Hindlimb muscle (tissue), 1 donor: ENCODE measurements around the gene USF1. TPM values are rescaled to one million over a fixed set of nuclear protein-coding genes. Genes with fewer than 3 reads are reported as not detected.
"Not testable (repeated sequence)": the region's sequence is repeated elsewhere in the genome, so short reads cannot be mapped to it uniquely, and the experiment has no call there.

Experiments
- DNase-seq: peaks from one replicate; pipeline ENCODE4 v3.0.0-alpha.2; 2013
- polyA plus RNA-seq: library from polyadenylated mRNA; unstranded; fragments of 120-200 nt; gene quantifications from one replicate; pipeline ENCODE4 v1.2.1, GENCODE V29; 2013; ENCODE audit not compliant: insufficient read length

USF1 gene
- polyA plus RNA-seq, 1 donor = 34.8 TPM

DNA sequence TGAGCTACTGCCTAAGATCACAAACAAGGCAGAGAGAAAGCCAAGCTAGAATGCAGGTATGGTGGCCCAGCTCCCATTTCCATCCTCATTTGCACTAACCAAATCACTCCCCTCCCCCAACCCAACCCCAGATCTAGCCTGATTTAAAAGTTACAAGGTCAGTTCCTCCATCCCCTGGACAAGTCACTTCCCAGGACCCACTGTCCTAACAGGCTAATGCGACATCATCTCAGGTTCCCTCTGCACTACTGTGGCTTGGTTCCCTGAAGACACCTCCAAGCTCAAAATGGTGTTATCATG, 27.2 kb downstream of the USF1 start:
- no peak for DNase-seq

DNA sequence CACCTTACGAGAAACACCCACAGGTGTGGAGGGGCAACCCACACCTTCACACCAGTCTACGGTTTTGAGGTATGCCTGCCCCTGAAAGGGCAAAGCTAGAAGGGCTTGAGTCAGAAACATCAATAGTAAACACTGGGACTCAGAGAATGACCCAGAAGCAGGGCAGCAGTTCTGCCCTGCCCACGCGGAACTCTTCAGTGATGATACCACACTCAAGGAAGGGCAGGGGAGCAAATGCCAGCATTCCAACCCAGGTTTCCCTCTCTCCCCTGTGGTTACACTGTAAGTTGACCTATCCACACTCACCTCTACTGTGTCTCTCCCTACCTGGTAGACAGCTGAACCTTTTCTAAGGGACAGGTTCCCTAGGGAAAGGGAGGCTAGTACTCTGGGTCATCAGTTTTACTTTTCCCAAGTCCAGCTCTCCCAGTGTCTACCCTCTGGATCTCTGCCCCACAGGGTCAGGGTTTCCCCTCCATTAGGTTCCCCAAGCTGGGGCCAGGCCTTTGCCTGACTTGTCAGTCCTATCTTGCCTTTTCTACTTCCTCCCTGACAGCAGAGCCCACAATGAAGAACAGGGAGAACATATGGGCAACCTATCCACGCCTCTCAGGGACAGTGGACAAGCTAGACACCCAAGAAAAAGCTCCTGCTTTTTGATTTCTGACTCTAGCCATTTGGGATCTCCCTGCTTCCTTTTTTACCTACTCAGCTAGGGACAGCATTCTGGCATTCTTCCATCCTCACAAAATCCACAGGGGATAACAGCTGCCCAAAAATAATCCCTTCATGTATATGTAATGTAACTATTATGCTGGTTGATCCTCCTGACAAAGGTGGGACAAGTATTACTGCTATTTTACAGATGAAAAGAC, 27.8 kb downstream of the USF1 start:
- DNase-seq = no peak

DNA sequence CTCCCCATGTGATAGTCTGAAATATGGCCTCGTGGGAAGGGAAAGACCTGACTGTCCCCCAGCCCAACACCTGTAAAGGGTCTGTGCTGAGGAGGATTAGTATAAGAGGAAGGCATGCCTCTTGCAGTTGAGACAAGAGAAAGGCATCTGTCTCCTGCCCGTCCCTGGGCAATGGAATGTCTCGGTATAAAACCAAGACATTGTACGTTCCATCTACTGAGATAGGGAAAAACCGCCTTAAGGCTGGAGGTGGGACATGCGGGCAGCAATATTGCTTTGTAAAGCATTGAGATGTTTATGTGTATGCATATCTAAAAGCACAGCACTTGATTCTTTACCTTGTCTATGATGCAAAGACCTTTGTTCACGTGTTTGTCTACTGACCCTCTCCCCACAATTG, 28.6 kb downstream of the USF1 start:
- DNase-seq = not testable (repeated sequence)

DNA sequence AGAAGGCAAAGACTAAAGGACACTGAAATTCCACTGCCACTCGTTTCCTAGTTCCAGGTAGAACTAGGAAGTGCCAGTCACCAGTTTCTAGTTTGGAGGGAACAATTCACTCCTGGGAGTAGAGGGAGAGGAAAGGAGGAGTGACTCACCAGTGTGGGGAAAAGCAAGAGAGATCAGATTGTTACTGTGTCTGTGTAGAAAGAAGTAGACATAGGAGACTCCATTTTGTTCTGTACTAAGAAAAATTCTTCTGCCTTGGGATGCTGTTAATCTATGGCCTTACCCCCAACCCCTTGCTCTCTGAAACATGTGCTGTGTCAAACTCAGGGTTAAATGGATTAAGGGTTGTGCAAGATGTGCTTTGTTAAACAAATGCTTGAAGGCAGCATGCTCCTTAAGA, 29.1 kb downstream of the USF1 start:
- DNase-seq = not testable (repeated sequence)

DNA sequence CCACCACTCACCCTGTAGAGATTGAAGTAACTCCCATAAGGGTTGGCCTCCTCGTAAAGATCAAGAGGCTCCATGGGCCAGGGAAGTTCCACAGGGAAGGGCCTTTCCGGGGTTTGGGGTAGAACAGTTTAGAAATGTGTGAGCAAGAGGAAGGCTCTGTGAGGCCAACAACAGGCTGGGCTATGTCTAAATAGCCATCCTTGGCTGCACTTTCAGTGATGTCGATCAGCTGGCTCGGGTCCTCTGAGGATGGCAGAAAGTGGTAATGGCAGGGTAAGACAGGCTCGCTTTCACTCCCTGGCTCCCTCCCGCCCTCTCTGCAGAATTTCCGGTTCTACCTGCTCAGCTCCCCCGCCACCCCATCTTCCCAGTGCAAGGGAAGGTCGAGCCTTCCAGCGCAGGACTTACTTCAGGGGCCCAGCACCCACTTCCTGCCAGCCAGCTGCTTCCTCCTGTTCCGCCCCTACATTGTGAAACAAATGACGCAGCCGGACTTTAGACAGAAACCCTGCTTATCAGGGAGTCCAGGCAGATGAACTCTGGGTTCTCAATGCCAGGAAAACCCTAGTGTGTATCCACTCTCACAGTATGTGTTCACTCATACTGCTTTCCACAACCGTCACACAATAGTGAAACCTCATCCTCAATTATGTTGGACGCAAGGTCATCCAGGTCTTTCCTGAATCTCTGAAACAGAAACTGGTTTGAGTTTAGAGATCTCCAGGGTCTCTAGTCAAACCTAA, 32.1 kb downstream of the USF1 start:
- peak; percentile 54 for DNase-seq

DNA sequence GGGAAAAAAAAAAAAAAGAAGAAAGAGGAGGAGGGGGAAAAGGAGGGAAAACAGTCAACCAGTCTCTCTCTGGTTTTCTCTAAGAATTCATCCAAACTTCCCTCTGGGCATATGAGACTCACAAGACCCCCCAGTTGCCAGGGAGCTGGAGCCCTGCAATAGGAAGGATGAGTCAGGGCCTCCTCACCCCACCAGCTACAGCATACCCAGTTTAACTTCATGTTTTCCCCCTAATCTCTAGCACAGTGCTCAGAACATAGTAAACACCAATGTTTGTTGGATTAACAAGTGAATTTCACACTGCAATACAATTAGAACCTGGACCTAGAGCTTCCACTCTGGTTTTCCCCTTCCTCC, 32.7 kb downstream of the USF1 start:
- DNase-seq = no peak

DNA sequence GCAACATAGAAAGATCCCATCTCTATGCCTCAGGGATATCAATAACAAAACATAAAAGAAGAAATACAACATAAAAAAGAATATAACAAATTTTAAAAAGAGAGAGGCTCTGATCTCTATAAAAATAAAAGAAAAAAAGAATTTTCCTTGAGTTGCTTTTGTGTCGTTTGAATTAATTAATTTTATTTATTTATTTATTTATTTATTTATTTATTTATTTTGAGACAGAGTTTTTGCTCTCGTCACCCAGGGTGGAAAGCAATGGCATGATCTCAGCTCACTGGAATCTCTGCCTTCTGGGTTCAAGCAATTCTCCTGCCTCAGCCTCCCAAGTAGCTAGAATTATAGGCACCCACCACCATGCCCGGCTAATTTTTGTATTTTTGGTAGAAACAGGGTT, 33.4 kb downstream of the USF1 start:
- DNase-seq = no peak

DNA sequence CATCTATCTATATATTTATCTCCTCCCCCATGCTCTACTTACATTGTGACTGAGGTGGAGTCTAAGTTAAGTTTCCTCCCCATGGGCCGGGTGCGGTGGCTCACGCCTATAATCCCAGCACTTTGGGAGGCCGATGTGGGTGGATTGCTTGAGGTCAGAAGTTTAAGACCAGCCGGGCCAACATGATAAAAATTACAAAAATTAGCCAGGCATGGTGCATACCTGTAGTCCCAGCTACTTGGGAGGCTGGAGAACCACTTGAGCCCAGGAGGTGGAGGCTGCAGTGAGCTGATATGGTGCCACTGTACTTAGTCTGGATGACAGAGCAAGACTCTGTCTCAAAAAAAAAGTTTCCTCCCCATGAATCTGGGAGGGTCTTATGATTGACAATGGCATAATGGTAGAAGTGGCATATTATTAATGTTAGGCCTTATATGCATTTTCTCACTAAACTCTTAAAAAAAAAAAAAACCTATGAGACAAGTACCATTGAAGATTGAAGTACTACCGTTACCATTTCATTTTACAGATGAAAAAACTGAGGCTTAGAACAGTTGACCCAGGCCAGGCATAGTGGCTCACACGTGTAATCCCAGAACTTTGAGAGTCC, 36.1 kb downstream of the USF1 start:
- DNase-seq = no peak

DNA sequence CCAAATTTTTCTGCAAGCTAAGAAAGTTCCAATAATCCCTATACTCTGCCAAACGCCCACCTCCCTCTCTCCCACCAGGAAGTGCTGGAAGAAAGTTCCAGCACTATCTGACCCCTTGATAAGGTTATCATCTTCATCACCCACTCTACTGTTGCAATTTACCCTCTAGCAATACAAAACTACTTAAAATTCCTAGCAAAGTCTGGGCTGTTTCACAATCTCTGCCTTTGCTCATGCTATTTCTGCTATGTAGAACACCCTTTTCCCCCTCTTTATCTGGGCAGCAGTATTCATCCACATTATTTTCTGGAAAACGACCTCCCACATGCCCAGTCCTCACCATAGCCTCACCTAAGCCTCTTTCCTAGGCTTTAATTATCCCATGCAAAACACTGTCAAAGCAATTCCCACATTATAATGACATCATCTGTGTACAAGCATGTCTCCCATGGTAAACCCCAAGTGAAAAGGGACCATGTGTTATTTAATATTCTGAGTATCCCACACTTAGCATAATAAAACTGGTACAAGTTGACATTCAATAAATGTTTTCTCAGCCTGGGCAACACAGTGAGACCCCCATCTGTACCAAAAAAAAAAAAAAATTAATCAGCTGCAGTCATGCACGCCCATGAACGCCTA, 36.8 kb downstream of the USF1 start:
- no peak for DNase-seq

DNA sequence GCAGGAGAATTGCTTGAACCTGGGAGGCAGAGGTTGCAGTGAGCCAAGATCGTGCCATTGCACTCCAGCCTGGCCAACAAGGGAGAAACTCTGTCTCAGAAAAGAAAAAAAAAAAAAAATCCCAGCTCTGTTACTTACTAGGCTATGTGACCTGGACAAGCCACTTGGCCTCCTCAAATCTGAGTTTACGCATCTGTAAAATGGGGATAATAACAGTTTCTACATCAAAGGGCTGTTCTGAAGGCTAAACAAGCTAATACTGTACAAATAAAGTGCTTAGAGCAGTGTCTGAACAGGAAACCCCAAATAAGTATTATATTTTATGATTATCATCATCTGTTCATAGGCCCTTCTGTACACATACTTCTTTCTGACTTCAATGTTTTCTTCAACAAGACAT, 38.4 kb downstream of the USF1 start:
- no peak for DNase-seq

DNA sequence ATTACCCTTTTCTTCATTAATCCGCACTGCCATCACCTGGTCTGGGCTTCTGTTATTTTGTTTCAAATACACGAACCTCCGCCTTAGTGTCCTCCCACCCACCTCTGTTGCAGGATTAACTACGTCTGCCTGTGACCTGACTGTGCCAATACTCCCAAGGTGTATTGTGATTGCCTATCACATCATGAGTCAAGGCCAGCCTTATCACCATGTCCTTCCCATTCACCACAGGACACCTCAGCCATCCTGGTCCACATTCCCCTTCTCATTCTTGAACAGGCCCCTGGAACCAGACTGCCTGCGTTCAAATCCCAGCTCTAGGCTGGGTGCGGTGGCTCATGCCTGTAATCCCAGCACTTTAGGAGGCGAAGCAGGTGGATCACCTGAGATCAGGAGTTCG, 39.2 kb downstream of the USF1 start:
- no peak for DNase-seq

DNA sequence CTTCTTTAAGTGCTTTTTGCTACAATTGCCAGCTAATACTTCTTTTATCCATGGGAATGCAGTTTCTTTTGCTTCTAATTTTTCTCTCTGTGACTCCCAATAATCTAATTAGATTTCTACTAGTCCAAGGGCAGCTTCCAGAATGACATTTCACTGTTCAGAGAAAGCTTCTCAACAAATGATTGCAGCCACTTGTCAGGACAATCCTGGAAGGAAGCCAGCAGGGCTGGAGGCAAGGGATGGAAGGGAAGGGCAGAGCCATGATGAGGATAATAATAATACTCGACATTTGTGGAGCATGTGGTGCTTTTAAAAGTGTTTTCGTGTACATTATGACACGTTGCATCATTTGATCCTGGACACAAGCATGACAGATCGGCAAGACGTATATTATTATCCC, 44.3 kb downstream of the USF1 start:
- no peak for DNase-seq

DNA sequence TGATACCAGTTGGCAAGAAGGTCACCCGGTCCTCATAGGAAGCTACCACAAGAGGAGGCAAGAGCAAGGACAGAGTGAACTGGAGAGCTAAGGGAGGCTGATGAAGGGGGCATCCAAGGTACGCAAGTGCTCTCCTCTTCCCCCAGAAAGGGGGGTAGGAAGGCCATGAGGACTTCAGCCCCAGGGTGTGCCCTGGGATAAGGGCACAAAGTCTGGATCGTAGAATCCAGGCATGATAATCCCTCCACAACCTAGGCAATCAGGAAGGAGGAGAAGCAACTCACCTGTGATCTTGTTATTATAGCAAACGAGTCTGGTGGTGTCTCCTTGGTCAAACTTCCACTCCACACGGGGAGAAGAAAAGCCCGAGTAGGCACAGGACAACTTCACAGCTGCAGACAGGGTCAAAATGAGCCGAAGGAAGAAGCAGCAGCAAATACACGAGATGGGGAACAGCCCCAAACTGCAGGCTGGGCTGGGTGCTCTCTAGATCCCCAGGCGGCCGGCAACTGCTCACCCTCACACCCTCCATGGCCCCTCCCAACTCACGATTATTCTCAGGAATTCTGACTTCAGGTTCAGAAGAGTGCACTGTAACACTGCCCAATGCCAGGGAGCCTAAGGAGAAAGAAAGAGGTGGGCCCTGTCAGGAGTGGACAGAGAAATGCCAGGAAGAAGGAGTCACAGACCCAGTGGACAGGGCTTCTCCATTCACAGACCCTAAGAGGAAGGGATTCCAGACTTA, 44.9 kb downstream of the USF1 start:
- DNase-seq = no peak

DNA sequence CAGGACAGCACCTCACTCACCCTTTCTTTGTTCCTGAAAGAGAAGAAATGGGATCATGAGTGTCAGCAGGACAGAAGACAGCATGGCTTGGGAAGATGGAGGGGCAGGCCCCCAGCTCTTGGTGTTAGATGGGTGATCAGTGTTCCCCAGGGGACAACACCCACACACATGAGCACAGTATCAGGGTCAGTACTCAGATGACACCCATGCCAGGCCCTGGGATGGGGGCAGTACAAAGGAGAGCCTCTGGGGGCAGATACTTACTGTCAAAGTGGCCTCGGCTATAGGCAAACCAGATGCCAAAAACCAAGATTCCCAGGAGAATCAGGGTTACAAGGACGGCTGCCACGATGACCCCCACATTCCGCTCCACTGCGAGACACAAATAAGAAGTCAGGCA, 46.4 kb downstream of the USF1 start:
- DNase-seq = no peak

DNA sequence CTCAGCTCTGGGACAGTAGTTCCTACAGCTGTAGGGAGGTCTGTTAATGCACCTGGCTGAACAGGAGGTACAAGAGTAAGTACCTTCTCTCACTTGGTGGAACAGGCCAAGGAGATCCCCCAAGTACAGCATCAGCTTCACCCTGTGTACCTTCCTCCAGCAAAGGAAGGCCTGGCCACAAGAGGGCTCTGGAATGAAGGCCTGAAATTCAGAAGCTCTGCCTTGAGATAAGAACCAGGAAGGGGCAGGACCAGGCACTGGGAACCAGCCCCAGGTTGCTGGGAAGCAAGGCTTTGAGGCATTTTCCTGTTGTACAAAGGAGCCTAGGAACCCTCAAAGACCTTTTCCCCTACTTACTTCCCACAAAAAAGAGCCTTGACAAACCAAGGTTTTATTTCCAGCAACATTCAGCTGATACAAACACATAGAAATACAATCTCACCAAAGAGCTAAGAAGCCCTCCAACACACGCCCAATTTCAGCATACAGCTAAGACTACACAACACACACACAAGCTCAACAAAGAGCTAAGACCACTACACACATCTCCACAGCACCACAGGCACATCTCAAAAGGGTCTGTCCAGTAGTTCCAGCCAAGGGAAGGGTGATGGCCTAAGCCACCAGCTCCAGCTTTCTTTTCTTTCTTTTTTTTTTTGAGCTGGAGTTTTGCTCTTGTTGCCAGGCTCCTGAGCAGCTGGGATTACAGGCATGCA, 48.3 kb downstream of the USF1 start:
- no peak for DNase-seq

DNA sequence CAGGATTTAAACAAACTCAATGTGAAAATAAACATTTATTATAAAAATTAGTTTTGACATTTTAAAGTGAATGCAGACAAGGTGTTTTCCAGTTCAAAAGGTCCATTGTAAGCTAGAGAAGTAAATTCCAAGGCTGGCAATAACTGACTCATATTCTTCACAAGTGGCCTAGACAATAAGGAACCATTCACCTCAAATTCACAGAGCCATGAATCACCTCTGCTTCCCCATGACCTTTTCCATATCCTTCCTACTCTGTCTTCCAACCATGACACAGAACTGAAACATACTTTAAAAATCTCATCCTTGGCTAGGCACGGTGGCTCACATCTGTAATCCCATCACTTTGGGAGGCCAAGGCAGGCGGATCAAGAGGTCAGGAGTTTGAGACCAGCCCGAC, 49.6 kb downstream of the USF1 start:
- DNase-seq = no peak

DNA sequence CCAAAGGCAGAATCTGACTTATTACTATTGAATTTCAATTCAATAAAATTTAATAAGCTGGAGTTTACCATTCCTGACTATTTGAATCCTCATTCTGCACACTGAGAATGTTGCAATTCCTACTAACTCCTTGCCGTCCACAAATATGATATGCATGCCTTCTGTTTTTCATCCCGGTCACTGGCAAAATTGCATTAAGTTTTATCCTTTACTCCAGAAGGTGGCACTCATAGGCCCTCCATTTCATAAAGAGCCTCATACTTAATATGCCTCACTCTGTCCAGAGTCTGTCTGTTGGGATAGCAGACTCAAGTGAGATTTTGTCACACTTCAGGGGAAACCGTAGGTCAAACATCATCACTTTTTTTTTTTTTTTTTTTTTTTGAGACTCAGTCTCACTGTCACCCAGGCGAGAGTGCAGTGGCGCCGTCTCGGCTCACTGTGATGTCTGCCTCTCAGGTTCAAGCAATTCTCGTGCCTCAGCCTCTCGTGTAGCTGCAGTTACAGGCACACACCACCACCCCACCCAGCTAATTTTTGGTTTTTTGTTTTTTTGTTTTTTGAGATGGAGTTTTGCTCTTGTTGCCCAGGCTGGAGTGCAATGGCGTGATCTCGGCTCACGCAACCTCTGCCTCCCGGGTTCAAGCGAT, 52.1 kb downstream of the USF1 start:
- DNase-seq = peak; percentile 11

DNA sequence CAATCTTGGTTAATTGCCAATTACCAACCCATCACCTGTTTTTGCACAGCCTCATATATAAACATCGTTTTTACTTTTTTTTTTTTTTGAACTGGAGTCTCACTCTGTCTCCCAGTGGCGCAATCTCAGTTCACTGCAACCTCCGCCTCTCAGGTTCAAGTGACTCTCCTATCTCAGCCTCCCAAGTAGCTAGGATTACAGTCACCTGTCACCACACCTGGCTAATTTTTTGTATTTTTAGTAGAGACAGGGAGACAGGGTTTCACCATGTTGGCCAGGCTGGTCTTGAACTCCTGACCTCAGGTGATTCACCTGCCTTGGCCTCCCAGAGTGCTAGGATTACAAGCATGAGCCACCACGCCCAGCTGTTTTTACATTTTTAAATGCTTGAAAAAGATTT, 53.7 kb downstream of the USF1 start:
- DNase-seq = not testable (repeated sequence)
